ENCODE data around the gene ZG16B. TPM values are rescaled to one million over a fixed set of nuclear protein-coding genes. Genes with fewer than 3 reads are reported as not detected.
A peak's percentile ranks its signal among the peaks of the same experiment; 100 is the strongest.

The ZG16B gene
- total RNA-seq, 1 experiment from 2014 or later, result not detected

DNA sequence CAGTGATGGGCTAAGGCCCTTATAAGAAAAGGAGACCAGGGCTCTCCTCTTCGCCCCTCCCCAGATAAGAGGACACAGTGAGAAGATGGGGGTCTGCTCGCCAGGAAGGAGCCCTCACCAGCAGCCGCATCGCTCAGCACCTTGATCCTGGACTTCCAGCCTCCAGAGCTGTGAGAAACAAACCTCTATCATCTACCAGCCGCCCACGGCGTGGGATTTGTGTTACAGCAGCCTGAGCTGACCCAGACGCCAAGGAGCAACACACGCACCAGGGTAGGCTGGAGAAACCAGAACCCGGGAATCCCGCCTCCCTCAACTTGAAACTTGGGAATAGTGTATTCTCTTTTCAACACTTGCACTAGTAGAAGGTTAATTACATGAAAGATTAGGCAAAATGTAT is 4.2 kb upstream of the ZG16B start:
- TF ChIP-seq CTCF (conservative IDR thresholded peaks at IDR 0.05), result no peak
- no peak overlapping the region for H3K18ac ChIP-seq (ENCODE audit: insufficient read length, low read depth, low read length)
- H4K5ac ChIP-seq (ENCODE audit: insufficient read length, low read depth, low read length), result no peak overlapping the region
- no peaks in the 10 kb centered on the region for H3K23me2 ChIP-seq (ENCODE audit: insufficient read length, low read depth, low read length, poor library complexity, severe bottlenecking)
- H3K27me3 ChIP-seq (ENCODE audit: insufficient read depth, low read length), result no peaks in the 10 kb centered on the region
- no peak overlapping the region for H2AK5ac ChIP-seq (ENCODE audit: insufficient read length, low read length)
- no peak overlapping the region for H3K56ac ChIP-seq (ENCODE audit: insufficient read length, low read depth, low read length)
- H3K23ac ChIP-seq (ENCODE audit: insufficient read length, low read depth, low read length), result no peak overlapping the region
- H3K4me3 Mint-ChIP-seq, result 0 out of 5 replicates have a peak overlapping the region, but pooled peaks of 1 of the 2 experiments have one; percentile 8
- H3K27ac Mint-ChIP-seq, result no peak overlapping the region
- H2BK5ac ChIP-seq (ENCODE audit: insufficient read length, low read length), result no peak overlapping the region
- no peak overlapping the region for H2BK120ac ChIP-seq (ENCODE audit: low read depth, low read length, poor library complexity, severe bottlenecking)
- H3T11ph ChIP-seq (ENCODE audit: low read length), result no peak overlapping the region
- H3K14ac ChIP-seq (ENCODE audit: insufficient read depth, low read length), result no peak overlapping the region
- no peak for DNase-seq
- WGBS (ENCODE audit: extremely low coverage, insufficient read length, low lambda C conversion rate), result no CpG with 5 or more reads among the region's 11 CpGs
- H3K79me2 ChIP-seq (ENCODE audit: insufficient read depth, low read length), result no peaks in the 10 kb centered on the region
- H2BK20ac ChIP-seq (ENCODE audit: low read depth, low read length, poor library complexity, severe bottlenecking), result no peak overlapping the region
- H2BK15ac ChIP-seq (ENCODE audit: low read depth, low read length), result no peak overlapping the region
- H3K4ac ChIP-seq (ENCODE audit: low read depth, low read length), result no peak overlapping the region
- no peak overlapping the region for H4K8ac ChIP-seq (replicated peaks; ENCODE audit: insufficient read length, low read depth, low read length)
- H4K20me1 ChIP-seq (ENCODE audit: control insufficient read depth, insufficient read depth, insufficient read length), result no peaks in the 10 kb centered on the region
- no peak overlapping the region for H2BK12ac ChIP-seq (ENCODE audit: insufficient read length, low read depth, low read length)
- no peak overlapping the region for H3K9ac ChIP-seq (ENCODE audit: extremely low read depth, insufficient read length, low read length)
- no peak overlapping the region for H4K91ac ChIP-seq (ENCODE audit: insufficient read length, low read depth, low read length)
- no peaks in the 10 kb centered on the region for H3K9me3 Mint-ChIP-seq
- no peaks in the 10 kb centered on the region for H3K79me1 ChIP-seq (ENCODE audit: insufficient read depth, low read depth, low read length, poor library complexity, severe bottlenecking)
- H3K9me3 ChIP-seq (ENCODE audit: control insufficient read depth, low read depth, low read length), result no peaks in the 10 kb centered on the region
- no peaks in the 10 kb centered on the region for H3K4me1 ChIP-seq (ENCODE audit: insufficient read depth, low read length)
- no peaks in the 10 kb centered on the region for H3K27me3 Mint-ChIP-seq (ENCODE audit: low read depth)
- no peak overlapping the region for H3K4me2 ChIP-seq (ENCODE audit: insufficient read depth, insufficient read length, low read length)
- H3K27ac ChIP-seq (ENCODE audit: insufficient read length, low read depth, low read length), result no peak overlapping the region
- H3K36me3 Mint-ChIP-seq (ENCODE audit: insufficient read depth in 1 of 3, low read depth in 3 of 3), result no peaks in the 10 kb centered on the region; a peak in 1 of 7 replicates
- no peaks in the 10 kb centered on the region for H3K4me1 Mint-ChIP-seq
- H2AFZ ChIP-seq (ENCODE audit: low read length), result no peak overlapping the region

Data from H9 (cell line).